Right cardiac atrium (tissue), 5 donors: ENCODE data around the gene HPRT1. TPM values are rescaled to one million over a fixed set of nuclear protein-coding genes. Genes with fewer than 3 reads are reported as not detected.
"Not testable (repeated sequence)": the region's sequence is repeated elsewhere in the genome, so short reads cannot be mapped to it uniquely, and the experiment has no call there.

Experiments used
- ATAC-seq, 2 donors: fragments of 200-7000 bp; cut with Tn5 transposase; one replicate each; pipeline versions ENCODE4 v1.8.0 to v1.9.1; 2020; ENCODE audit warnings: moderate library complexity in 2 of 2, mild to moderate bottlenecking in 1 of 2
- DNase-seq, 3 donors: peaks; one replicate each; pipeline ENCODE4 v3.0.0-alpha.2; 2020
- H3K27ac ChIP-seq: one replicate; pipeline ENCODE4 v1.5.1; 2013; ENCODE audit warnings: mild to moderate bottlenecking, low read length, control low read depth, moderate library complexity
- H3K27me3 ChIP-seq: one replicate; pipeline ENCODE4 v1.6.1; 2013; ENCODE audit not compliant: control insufficient read depth, insufficient read depth
- H3K4me1 ChIP-seq: one replicate; pipeline ENCODE4 v1.6.1; 2013; ENCODE audit warnings: low read length; ENCODE audit not compliant: control insufficient read depth, insufficient read depth
- H3K4me3 ChIP-seq: one replicate; pipeline ENCODE4 v1.5.1; 2013; ENCODE audit warnings: low read length, control low read depth
- H3K9me3 ChIP-seq: one replicate; pipeline ENCODE4 v1.6.1; 2013; ENCODE audit warnings: low read length; ENCODE audit not compliant: control insufficient read depth
- WGBS: extraction: QIAGEN DNeasy Blood & Tissue Kit; methylation state at CpG from one replicate; pipeline ENCODE4 v1.1.7; 2013; 5-methylcytosine and 5-hydroxymethylcytosine counted together
- intact Hi-C, 4 donors: fragments of 100-400 bp; cut with DNase I; formaldehyde crosslinking; loops; one replicate each; pipeline versions ENCODE4 v1.11.0 to v1.14.0; 2022 to 2023
- polyA plus RNA-seq: library from polyadenylated mRNA; stranded (reverse); fragments of 200-250 nt; gene quantifications from one replicate; pipeline ENCODE4 v1.2.3, GENCODE V29; 2013
- total RNA-seq, 4 donors: library from RNA; stranded (reverse); fragmentation: NEBNext Ultra II Directional; extraction: Animal tissue kit (Norgen Biotek cat#: 25700); gene quantifications; one replicate each; pipeline ENCODE4 v1.2.1, GENCODE V29; 2021
- donor health status: healthy with polysubstance abuse.
- donor health status: DM: no; HTN: yes; CAD: no.
- donor health status: DM: no; HTN: no; CAD: no.
- donor health status: DM: no; HTN: yes; CAD: no; lungs with severe emphysema.
- donor health status: DM: yes; HTN: yes; CAD: no.

HPRT1 gene
- total and polyA plus RNA-seq, 5 donors = 20.5 to 31.3 (median 21.8) TPM

DNA sequence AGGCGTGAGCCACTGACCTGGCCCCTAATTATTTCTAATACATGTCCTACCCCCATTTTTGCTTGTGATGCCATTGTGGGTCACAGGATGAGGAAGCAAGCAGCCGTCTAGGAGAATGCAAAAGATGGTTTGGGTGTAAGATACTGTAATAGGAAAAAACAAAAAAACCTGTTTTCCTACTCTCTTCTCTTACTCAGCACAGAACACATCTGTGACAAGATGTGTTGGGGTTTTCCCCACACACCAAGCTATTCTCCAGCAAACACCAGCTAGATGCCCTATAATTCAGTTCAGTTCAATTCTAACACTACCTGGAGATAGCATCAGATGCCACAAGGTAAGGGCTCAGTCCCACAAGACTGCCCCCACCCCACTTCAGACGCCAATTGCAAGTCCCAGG is 15.3 kb upstream of the HPRT1 start:
- no peaks in the 10 kb centered on the region for H3K9me3 ChIP-seq
- intact Hi-C loops = no loop called here
- 83% methylated on average over 3 of the region's 3 CpGs for WGBS
- H3K27me3 ChIP-seq = no peaks in the 10 kb centered on the region
- H3K27ac ChIP-seq = no peak overlapping the region
- no peaks in the 10 kb centered on the region for H3K4me1 ChIP-seq
- DNase-seq (no peak), ATAC-seq (no peak)
- H3K4me3 ChIP-seq = no peak overlapping the region

- H3K27me3 ChIP-seq = no peaks in the 10 kb centered on the region
- DNase-seq (no peak), ATAC-seq (no peak)
- H3K4me3 ChIP-seq = no peak overlapping the region
- H3K9me3 ChIP-seq = no peaks in the 10 kb centered on the region
- intact Hi-C loops = no loop called here
- 89% methylated on average over 6 of the region's 6 CpGs for WGBS
- H3K4me1 ChIP-seq = no peaks in the 10 kb centered on the region
- H3K27ac ChIP-seq = no peak overlapping the region
These were observed 7.4 kb upstream of the HPRT1 start for GRCh38 chrX:134452596-134452995.

GRCh38 chrX:134453631-134454030 is 6.3 kb upstream of the HPRT1 start:
- no peak for ATAC-seq
- H3K4me3 ChIP-seq = no peak overlapping the region
- intact Hi-C loops = no loop called here
- no peak for DNase-seq
- no peaks in the 10 kb centered on the region for H3K9me3 ChIP-seq
- WGBS = 53% methylated on average over 6 of the region's 6 CpGs
- no peaks in the 10 kb centered on the region for H3K4me1 ChIP-seq
- no peaks in the 10 kb centered on the region for H3K27me3 ChIP-seq
- H3K27ac ChIP-seq = no peak overlapping the region

DNA sequence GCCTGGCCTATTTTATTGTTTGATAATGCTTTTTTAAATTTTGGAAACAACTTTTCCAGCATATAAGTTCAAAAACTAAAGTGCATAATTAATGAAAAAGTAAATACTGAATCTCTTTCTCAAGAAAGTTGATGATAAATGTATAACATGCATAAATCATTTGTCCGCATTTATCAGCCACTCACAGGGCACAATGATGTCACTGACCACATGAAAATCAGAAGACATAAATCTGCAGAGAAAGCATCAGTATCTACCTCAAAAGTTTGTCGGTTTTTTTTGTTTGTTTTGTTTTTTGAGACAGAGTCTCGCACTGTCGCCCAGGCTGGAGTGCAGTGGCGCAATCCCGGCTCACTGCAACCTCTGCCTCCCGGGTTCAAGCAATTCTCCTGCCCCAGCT is 5.5 kb upstream of the HPRT1 start:
- Histone ChIP-seq H3K4me1 (no peaks in the 10 kb centered on the region), H3K4me3 (no peak overlapping the region), H3K27me3 (no peaks in the 10 kb centered on the region), H3K27ac (no peak overlapping the region), H3K9me3 (no peaks in the 10 kb centered on the region)
- DNase-seq = no peak
- ATAC-seq = no peak
- WGBS = 97% methylated on average over 7 of the region's 7 CpGs
- intact Hi-C loops = no loop called here

DNA sequence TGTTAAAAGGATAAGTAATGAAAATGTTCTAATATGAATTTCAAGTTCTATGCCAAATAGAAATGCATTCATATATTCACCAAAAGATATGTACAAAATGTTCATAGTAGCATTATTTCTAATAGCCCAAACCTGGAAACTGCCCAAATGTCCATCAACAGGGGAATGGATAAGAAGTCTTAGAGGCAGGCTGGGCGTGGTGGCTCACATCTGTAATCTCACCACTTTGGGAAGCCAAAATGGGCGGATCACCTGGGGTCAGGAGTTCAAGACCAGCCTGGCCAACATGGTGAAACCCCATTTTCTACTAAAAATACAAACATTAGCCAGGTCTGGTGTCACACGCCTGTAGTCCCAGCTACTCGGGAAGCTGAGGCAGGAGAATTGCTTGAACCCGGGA is 2.3 kb upstream of the HPRT1 start:
- WGBS = 64% methylated on average over 5 of the region's 5 CpGs
- Histone ChIP-seq H3K9me3 (no peaks in the 10 kb centered on the region), H3K27me3 (no peaks in the 10 kb centered on the region), H3K4me1 (peaks cover 2% of the 10 kb centered on the region), H3K4me3 (no peak overlapping the region), H3K27ac (no peak overlapping the region)
- DNase-seq (no peak), ATAC-seq (no peak)
- intact Hi-C loops = no loop called here

GRCh38 chrX:134459683-134460004 is 321 bp upstream of the HPRT1 start:
- Histone ChIP-seq H3K27me3 (no peaks in the 10 kb centered on the region), H3K4me1 (peaks cover 2% of the 10 kb centered on the region), H3K4me3 (peak overlapping the region; percentile 99), H3K9me3 (no peaks in the 10 kb centered on the region), H3K27ac (peak overlapping the region; percentile 26)
- DNase-seq (no peak), ATAC-seq (peak; percentile 32 to 34)
- intact Hi-C loops = no loop called here
- WGBS = under 1% methylated on average over 12 of the region's 12 CpGs

DNA sequence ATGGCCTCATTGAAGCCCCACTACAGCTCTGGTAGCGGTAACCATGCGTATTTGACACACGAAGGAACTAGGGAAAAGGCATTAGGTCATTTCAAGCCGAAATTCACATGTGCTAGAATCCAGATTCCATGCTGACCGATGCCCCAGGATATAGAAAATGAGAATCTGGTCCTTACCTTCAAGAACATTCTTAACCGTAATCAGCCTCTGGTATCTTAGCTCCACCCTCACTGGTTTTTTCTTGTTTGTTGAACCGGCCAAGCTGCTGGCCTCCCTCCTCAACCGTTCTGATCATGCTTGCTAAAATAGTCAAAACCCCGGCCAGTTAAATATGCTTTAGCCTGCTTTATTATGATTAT is 876 bp downstream of the HPRT1 start:
- no peak for DNase-seq
- Histone ChIP-seq H3K4me1 (peaks cover 2% of the 10 kb centered on the region), H3K27me3 (no peaks in the 10 kb centered on the region), H3K27ac (no peak overlapping the region), H3K9me3 (no peaks in the 10 kb centered on the region), H3K4me3 (peak overlapping the region; percentile 99)
- no peak for ATAC-seq
- intact Hi-C loops = no loop called here
- WGBS = 8% methylated on average over 9 of the region's 9 CpGs

- Histone ChIP-seq H3K4me3 (no peak overlapping the region), H3K4me1 (peaks cover 2% of the 10 kb centered on the region), H3K27me3 (no peaks in the 10 kb centered on the region), H3K9me3 (no peaks in the 10 kb centered on the region), H3K27ac (no peak overlapping the region)
- 95% methylated on average over 3 of the region's 3 CpGs for WGBS
- intact Hi-C loops = no loop called here
- no peak for DNase-seq
- ATAC-seq = no peak
These were observed 1.5 kb downstream of the HPRT1 start for GRCh38 chrX:134461437-134461836.

DNA sequence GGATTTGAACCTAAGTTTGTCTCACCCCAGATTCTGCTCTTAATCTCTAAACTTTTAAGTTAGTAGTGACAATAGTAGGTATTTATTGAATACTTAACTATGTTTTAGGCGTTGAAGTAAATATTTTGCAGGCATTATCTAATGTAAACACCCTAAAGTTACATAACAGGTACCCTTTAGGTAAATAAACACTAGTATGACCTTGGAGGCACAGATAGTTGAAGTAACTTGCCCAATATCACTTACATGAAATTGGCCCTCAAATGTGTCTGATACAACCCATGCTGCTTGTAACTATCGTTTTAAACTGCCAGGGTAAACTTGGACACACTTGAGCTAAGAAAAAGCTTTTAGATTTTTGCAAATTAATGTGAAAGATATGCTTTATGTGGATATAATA is 3.0 kb downstream of the HPRT1 start:
- H3K27me3 ChIP-seq = no peaks in the 10 kb centered on the region
- no peak overlapping the region for H3K27ac ChIP-seq
- no peak overlapping the region for H3K4me3 ChIP-seq
- H3K9me3 ChIP-seq = no peaks in the 10 kb centered on the region
- intact Hi-C loops = no loop called here
- H3K4me1 ChIP-seq = peaks cover 2% of the 10 kb centered on the region
- WGBS = 60% methylated on average over 2 of the region's 2 CpGs
- ATAC-seq (no peak), DNase-seq (no peak)

DNA sequence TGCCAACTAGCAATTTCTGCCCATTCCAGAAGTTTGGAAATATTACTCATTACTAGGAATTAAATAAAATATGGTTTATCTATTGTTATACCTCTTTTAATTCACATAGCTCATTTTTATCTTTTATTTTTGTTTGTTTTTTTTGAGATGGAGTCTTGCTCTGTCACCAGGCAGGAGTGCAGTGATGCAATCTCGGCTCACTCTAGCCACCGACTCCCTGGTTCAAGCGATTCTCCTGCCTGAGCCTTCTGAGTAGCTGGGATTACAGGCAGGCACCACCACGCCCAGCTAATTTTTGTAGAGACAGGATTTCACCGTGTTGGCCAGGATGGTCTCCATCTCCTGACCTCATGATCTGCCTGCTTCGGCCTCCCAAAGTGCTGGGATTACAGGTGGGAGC is 4.5 kb downstream of the HPRT1 start:
- H3K4me1 ChIP-seq, H3K9me3 ChIP-seq, H3K4me3 ChIP-seq, ATAC-seq, intact Hi-C loops, H3K27ac ChIP-seq, H3K27me3 ChIP-seq, DNase-seq: not testable (repeated sequence)
- 97% methylated on average over 6 of the region's 6 CpGs for WGBS

DNA sequence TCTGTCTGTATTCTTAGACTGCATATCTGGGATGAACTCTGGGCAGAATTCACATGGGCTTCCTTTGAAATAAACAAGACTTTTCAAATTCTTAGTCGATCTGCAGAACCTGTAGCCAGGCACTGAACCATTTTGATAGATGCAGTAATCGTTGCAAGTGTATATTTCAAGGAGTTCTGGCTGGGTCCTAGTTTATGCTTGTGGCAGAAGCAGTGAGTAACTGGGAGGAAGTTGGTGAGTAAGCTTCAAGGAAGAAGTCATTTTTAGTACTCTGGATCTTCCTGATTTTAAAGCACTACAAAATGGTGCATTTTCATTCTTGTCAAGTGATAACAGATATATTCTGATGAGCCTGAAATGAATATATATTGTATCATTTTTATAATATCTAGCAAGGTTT is 9.5 kb downstream of the HPRT1 start:
- no peaks in the 10 kb centered on the region for H3K27me3 ChIP-seq
- intact Hi-C loops = no loop called here
- 48% methylated on average over 2 of the region's 2 CpGs for WGBS
- no peak overlapping the region for H3K27ac ChIP-seq
- no peaks in the 10 kb centered on the region for H3K4me1 ChIP-seq
- no peak for DNase-seq
- no peaks in the 10 kb centered on the region for H3K9me3 ChIP-seq
- no peak for ATAC-seq
- no peak overlapping the region for H3K4me3 ChIP-seq

DNA sequence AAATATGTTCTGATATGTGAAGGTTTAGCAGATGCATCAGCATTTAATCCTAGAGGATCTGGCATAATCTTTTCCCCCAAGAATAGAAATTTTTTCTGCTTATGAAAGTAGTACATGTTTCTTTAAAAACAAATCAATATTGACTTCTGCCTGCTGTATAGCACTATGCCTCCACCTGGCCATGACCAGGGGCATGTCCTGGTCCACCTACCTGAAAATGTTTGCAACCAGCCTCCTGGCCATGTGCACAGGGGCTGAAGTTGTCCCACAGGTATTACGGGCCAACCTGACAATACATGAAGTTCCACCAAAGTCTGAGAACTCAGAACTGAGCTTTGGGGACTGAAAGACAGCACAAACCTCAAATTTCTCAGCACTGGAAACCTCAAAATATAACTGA is 10.0 kb downstream of the HPRT1 start:
- no peaks in the 10 kb centered on the region for H3K27me3 ChIP-seq
- no peak for ATAC-seq
- intact Hi-C loops = no loop called here
- no peaks in the 10 kb centered on the region for H3K9me3 ChIP-seq
- DNase-seq = no peak
- WGBS = 93% methylated on average over 1 of the region's 1 CpG
- no peaks in the 10 kb centered on the region for H3K4me1 ChIP-seq
- H3K27ac ChIP-seq = no peak overlapping the region
- H3K4me3 ChIP-seq = no peak overlapping the region
